GM21526 (cell line): ENCODE measurements around the gene TMEM218.

Experiments
- ATAC-seq: cut with Tn5 transposase; IDR thresholded peaks from one replicate; pipeline ENCODE4 v1.9.1; 2021; ENCODE audit warnings: moderate library complexity; ENCODE audit not compliant: unreplicated experiment, low FRiP score

TMEM218 gene

GRCh38 chr11:125132071-125132470 lies 20.6 kb upstream of the TMEM218 start:
- ATAC-seq, result no peak

- ATAC-seq, result no peak
Measured at GRCh38 chr11:125129316-125129993, 18.0 kb upstream of the TMEM218 start.

- ATAC-seq, result no peak
Measured at GRCh38 chr11:125128450-125128849, 17.0 kb upstream of the TMEM218 start.

- ATAC-seq, result no peak
Measured at GRCh38 chr11:125124618-125124992, 13.2 kb upstream of the TMEM218 start.

GRCh38 chr11:125123947-125124617 lies 12.7 kb upstream of the TMEM218 start:
- no peak for ATAC-seq

- ATAC-seq, result no peak
Measured at GRCh38 chr11:125123194-125123946, 11.9 kb upstream of the TMEM218 start.

- ATAC-seq, result no peak
Measured at GRCh38 chr11:125117429-125117828, 6.0 kb upstream of the TMEM218 start.

- ATAC-seq, result no peak
Measured at GRCh38 chr11:125114518-125114917, 3.1 kb upstream of the TMEM218 start.

- ATAC-seq, result no peak
Measured at GRCh38 chr11:125112208-125112604, 780 bp upstream of the TMEM218 start.

GRCh38 chr11:125111001-125111342 lies 454 bp downstream of the TMEM218 start:
- ATAC-seq, result peak; percentile 0

- ATAC-seq, result no peak
Measured at GRCh38 chr11:125110506-125110905, 920 bp downstream of the TMEM218 start.

- ATAC-seq, result no peak
Measured at GRCh38 chr11:125108469-125108868, 3.0 kb downstream of the TMEM218 start.

- no peak for ATAC-seq
Measured at GRCh38 chr11:125105926-125106325, 5.5 kb downstream of the TMEM218 start.

GRCh38 chr11:125102510-125102909 lies 8.9 kb downstream of the TMEM218 start:
- ATAC-seq, result no peak

GRCh38 chr11:125102025-125102424 lies 9.4 kb downstream of the TMEM218 start:
- no peak for ATAC-seq

GRCh38 chr11:125101596-125101995 lies 9.8 kb downstream of the TMEM218 start:
- ATAC-seq, result no peak

GRCh38 chr11:125100136-125100535 lies 11.3 kb downstream of the TMEM218 start:
- ATAC-seq, result no peak

GRCh38 chr11:125094731-125095130 lies 16.7 kb downstream of the TMEM218 start:
- no peak for ATAC-seq

- no peak for ATAC-seq
Measured at GRCh38 chr11:125093502-125093901, 17.9 kb downstream of the TMEM218 start.

GRCh38 chr11:125092669-125093068 lies 18.8 kb downstream of the TMEM218 start:
- ATAC-seq, result no peak

- no peak for ATAC-seq
Measured at GRCh38 chr11:125091877-125092664, 19.4 kb downstream of the TMEM218 start.
